ENCODE results near the gene APOM. TPM values are rescaled to one million over a fixed set of nuclear protein-coding genes. Genes with fewer than 3 reads are reported as not detected.

APOM gene
- total and polyA plus RNA-seq, 7 donors: 2.3 to 7.2 (median 3.6) TPM; not detected in 1

- H3K27me3 ChIP-seq: no peaks in the 10 kb centered on the region
- no peak overlapping the region for H3K27ac ChIP-seq
- no peaks in the 10 kb centered on the region for H3K4me1 ChIP-seq
- H3K36me3 ChIP-seq: peaks cover 59 to 99% (median 84%) of the 10 kb centered on the region in 4 donors
- intact Hi-C loops (cut with DNase I): no loop called here
- no peaks in the 10 kb centered on the region for H3K9me3 ChIP-seq
- no peak overlapping the region for H3K4me3 ChIP-seq
- TF ChIP-seq POLR2AphosphoS5 (IDR thresholded peaks at IDR 0.05) (no peak), POLR2A (IDR thresholded peaks at IDR 0.05) (no peak), EP300 (IDR thresholded peaks at IDR 0.05) (no peak)
- TF ChIP-seq, protein P1, sequence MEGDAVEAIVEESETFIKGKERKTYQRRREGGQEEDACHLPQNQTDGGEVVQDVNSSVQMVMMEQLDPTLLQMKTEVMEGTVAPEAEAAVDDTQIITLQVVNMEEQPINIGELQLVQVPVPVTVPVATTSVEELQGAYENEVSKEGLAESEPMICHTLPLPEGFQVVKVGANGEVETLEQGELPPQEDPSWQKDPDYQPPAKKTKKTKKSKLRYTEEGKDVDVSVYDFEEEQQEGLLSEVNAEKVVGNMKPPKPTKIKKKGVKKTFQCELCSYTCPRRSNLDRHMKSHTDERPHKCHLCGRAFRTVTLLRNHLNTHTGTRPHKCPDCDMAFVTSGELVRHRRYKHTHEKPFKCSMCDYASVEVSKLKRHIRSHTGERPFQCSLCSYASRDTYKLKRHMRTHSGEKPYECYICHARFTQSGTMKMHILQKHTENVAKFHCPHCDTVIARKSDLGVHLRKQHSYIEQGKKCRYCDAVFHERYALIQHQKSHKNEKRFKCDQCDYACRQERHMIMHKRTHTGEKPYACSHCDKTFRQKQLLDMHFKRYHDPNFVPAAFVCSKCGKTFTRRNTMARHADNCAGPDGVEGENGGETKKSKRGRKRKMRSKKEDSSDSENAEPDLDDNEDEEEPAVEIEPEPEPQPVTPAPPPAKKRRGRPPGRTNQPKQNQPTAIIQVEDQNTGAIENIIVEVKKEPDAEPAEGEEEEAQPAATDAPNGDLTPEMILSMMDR (IDR thresholded peaks at IDR 0.05): no peak
- DNase-seq: no peak
- 86 to 88% methylated on average over 4 of the region's 4 CpGs for WGBS, 2 donors
Measured at GRCh38 chr6:31692353-31692752, 36.7 kb downstream of the APOM start.

DNA sequence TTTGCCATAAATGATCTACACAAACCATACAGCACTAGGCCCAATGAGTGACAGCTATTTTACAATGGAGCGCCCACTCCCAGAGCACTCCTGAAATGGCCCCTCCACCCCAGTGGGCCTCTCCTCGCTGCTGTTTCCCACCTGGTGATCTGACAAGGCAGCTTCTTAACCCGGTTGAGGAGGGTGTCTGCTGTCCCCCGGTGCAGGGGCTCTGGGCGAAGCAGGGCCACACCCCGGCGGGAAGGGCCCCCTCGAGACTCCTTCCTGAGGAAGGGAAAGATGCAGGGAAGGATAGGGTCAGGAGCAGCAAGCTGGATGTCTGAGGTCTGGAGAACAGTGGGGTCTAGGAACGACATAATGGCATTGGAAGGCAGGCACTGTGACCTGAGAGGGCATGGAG is 37.2 kb downstream of the APOM start:
- intact Hi-C loops (cut with DNase I): no loop called here
- TF ChIP-seq EP300 (IDR thresholded peaks at IDR 0.05) (no peak), POLR2A (IDR thresholded peaks at IDR 0.05) (no peak), POLR2AphosphoS5 (IDR thresholded peaks at IDR 0.05) (no peak)
- TF ChIP-seq, protein P1 (IDR thresholded peaks at IDR 0.05): no peak
- 91 to 93% methylated on average over 9 of the region's 9 CpGs for WGBS, 2 donors
- no peaks in the 10 kb centered on the region for H3K9me3 ChIP-seq
- no peak for DNase-seq
- no peak overlapping the region for H3K4me3 ChIP-seq
- H3K4me1 ChIP-seq: no peaks in the 10 kb centered on the region
- H3K27me3 ChIP-seq: no peaks in the 10 kb centered on the region
- H3K36me3 ChIP-seq: peaks cover 54 to 99% (median 81%) of the 10 kb centered on the region in 4 donors
- no peak overlapping the region for H3K27ac ChIP-seq

- H3K4me3 ChIP-seq: no peak overlapping the region
- H3K36me3 ChIP-seq: peaks cover 48 to 97% (median 74%) of the 10 kb centered on the region in 4 donors
- WGBS, 2 donors: 93% methylated on average over 6 of the region's 6 CpGs
- no peaks in the 10 kb centered on the region for H3K27me3 ChIP-seq
- no peak overlapping the region for H3K27ac ChIP-seq
- DNase-seq: no peak
- H3K9me3 ChIP-seq: no peaks in the 10 kb centered on the region
- no peaks in the 10 kb centered on the region for H3K4me1 ChIP-seq
- TF ChIP-seq, protein P1 (IDR thresholded peaks at IDR 0.05): no peak
- TF ChIP-seq POLR2A (IDR thresholded peaks at IDR 0.05) (no peak), EP300 (IDR thresholded peaks at IDR 0.05) (no peak), POLR2AphosphoS5 (IDR thresholded peaks at IDR 0.05) (no peak)
- intact Hi-C loops (cut with DNase I): no loop called here
Measured at GRCh38 chr6:31693535-31693934, 37.8 kb downstream of the APOM start.

DNA sequence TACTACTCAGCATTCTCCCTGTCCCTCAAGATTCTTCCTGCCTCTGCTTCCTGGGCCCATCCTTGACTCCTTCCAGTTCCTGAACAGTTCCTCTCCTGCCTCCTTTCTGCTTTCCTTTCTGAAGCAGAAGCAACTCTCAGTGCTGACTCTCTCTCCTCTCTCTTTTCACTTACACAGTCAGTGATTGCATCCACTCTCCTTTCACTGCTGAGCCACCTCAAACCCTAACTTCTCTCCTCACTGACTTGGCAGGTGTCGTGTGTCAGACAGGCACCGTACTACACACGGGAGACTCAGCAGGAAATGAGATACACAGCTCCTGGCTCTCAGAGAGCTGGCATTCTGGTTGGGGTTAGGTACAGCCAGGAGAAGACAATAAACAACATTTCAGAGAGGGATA is 41.9 kb downstream of the APOM start:
- no peak for DNase-seq
- no peaks in the 10 kb centered on the region for H3K9me3 ChIP-seq
- WGBS, 2 donors: 61 to 62% methylated on average over 3 of the region's 3 CpGs
- H3K27me3 ChIP-seq: no peaks in the 10 kb centered on the region
- peaks cover 20 to 80% (median 46%) of the 10 kb centered on the region in 4 donors for H3K36me3 ChIP-seq
- intact Hi-C loops (cut with DNase I): no loop called here
- no peak overlapping the region for H3K4me3 ChIP-seq
- H3K4me1 ChIP-seq: peaks cover 0 to 29% (median 19%) of the 10 kb centered on the region in 4 donors
- TF ChIP-seq EP300 (IDR thresholded peaks at IDR 0.05) (no peak), POLR2A (IDR thresholded peaks at IDR 0.05) (no peak), POLR2AphosphoS5 (IDR thresholded peaks at IDR 0.05) (no peak)
- TF ChIP-seq, protein P1 (IDR thresholded peaks at IDR 0.05): no peak
- no peak overlapping the region for H3K27ac ChIP-seq

Measured in sigmoid colon (tissue), 7 donors.